ENCODE measurements around the gene CACNA2D3. TPM values are rescaled to one million over a fixed set of nuclear protein-coding genes. Genes with fewer than 3 reads are reported as not detected.

The CACNA2D3 gene
- total and polyA plus RNA-seq, 4 donors, result 0.06 to 0.37 (median 0.08) TPM; not detected in 1

GRCh38 chr3:54897028-54897711, 774.8 kb downstream of the CACNA2D3 start:
- H3K27ac ChIP-seq (ENCODE audit: low read depth in 1 of 2, low read length in 2 of 2), result no peak overlapping the region
- WGBS, result 80% methylated on average over 3 of the region's 3 CpGs
- H3K9ac ChIP-seq (ENCODE audit: low read depth in 1 of 2, low read length in 2 of 2), result no peak overlapping the region
- no peaks in the 10 kb centered on the region for H3K27me3 ChIP-seq (ENCODE audit: control insufficient read depth in 4 of 4, insufficient read depth in 4 of 4, low read length in 3 of 4)
- DNase-seq (ENCODE audit: low spot score), result no peak
- H3K9me3 ChIP-seq (ENCODE audit: control insufficient read depth in 4 of 4, low read length in 3 of 4), result no peaks in the 10 kb centered on the region
- H3K4me1 ChIP-seq (ENCODE audit: control insufficient read depth in 4 of 4, insufficient read depth in 4 of 4, low read length in 3 of 4), result no peaks in the 10 kb centered on the region
- TF ChIP-seq MAX (IDR thresholded peaks at IDR 0.05) (no peak), ATF3 (IDR thresholded peaks at IDR 0.05) (no peak), ZBTB33 (IDR thresholded peaks at IDR 0.05) (no peak), TAF1 (conservative IDR thresholded peaks at IDR 0.05) (no peak), EGR1 (IDR thresholded peaks at IDR 0.05; ENCODE audit: low read depth in 2 of 2) (no peak), GABPA (IDR thresholded peaks at IDR 0.05 in 1 of 2, conservative IDR thresholded peaks at IDR 0.05 in 1 of 2) (no peak), JUND (IDR thresholded peaks at IDR 0.05) (no peak), FOXA1 (IDR thresholded peaks at IDR 0.05) (no peak), RXRA (IDR thresholded peaks at IDR 0.05) (no peak)
- no peaks in the 10 kb centered on the region for H3K36me3 ChIP-seq (ENCODE audit: control insufficient read depth in 4 of 4, insufficient read depth in 3 of 4, low read depth in 1 of 4, low read length in 3 of 4)
- H3K4me3 ChIP-seq (ENCODE audit: low read depth in 1 of 3, low read length in 3 of 3), result no peak overlapping the region

GRCh38 chr3:54899273-54899672, 776.9 kb downstream of the CACNA2D3 start:
- Histone ChIP-seq H3K4me1 (ENCODE audit: control insufficient read depth in 4 of 4, insufficient read depth in 4 of 4, low read length in 3 of 4) (no peaks in the 10 kb centered on the region), H3K36me3 (ENCODE audit: control insufficient read depth in 4 of 4, insufficient read depth in 3 of 4, low read depth in 1 of 4, low read length in 3 of 4) (no peaks in the 10 kb centered on the region), H3K27me3 (ENCODE audit: control insufficient read depth in 4 of 4, insufficient read depth in 4 of 4, low read length in 3 of 4) (peaks cover 0 to 3% (median 0%) of the 10 kb centered on the region in 4 donors), H3K9me3 (ENCODE audit: control insufficient read depth in 4 of 4, low read length in 3 of 4) (no peaks in the 10 kb centered on the region), H3K27ac (ENCODE audit: low read depth in 1 of 2, low read length in 2 of 2) (no peak overlapping the region), H3K4me3 (ENCODE audit: low read depth in 1 of 3, low read length in 3 of 3) (no peak overlapping the region), H3K9ac (ENCODE audit: low read depth in 1 of 2, low read length in 2 of 2) (no peak overlapping the region)
- DNase-seq (ENCODE audit: low spot score), result no peak
- no peak for TF ChIP-seq ATF3 (IDR thresholded peaks at IDR 0.05)
- TF ChIP-seq SP1 (IDR thresholded peaks at IDR 0.05), result no peak
- TF ChIP-seq CTCF (IDR thresholded peaks at IDR 0.05; ENCODE audit: low read depth, low read length, missing input control), result no peak
- no peak for TF ChIP-seq NR2F2 (IDR thresholded peaks at IDR 0.05)
- WGBS, result 68% methylated on average over 6 of the region's 6 CpGs
